ENCODE data around the gene DYSF.

Gene DYSF

DNA sequence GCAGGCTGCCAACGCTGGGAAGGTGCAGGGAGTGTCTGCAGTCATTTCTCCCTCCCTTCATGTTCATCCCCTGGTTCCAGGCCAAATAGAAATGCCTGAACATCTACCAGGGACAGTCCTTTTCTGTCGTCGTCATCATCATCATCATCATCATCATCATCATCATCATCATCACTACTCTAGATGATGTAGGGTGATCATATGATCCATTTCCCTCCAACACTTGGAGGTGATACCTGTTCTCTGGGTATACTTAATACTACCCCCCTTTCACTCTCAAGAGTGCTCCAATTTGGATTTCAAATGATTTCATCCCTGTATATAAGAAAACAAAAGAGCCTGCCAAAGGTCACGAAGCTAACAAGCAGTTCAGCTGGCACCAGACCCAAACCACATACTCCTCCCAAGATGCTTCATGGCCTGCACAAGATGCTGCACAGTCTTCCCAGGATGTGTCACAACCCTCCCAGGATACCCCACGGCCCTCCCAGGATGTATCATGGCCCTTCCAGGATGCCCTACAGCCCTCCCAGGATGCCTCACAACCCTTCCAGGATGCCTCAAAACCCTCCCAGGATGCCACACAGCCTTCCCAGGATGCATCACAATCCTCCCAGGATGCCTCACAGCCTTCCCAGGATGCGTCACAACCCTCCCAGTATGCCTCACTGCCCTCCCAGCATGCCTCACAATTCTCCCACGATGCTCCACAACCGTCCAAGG, 257.9 kb downstream of the DYSF start:
- DNase-seq (ENCODE audit: low spot score): no peak

DNA sequence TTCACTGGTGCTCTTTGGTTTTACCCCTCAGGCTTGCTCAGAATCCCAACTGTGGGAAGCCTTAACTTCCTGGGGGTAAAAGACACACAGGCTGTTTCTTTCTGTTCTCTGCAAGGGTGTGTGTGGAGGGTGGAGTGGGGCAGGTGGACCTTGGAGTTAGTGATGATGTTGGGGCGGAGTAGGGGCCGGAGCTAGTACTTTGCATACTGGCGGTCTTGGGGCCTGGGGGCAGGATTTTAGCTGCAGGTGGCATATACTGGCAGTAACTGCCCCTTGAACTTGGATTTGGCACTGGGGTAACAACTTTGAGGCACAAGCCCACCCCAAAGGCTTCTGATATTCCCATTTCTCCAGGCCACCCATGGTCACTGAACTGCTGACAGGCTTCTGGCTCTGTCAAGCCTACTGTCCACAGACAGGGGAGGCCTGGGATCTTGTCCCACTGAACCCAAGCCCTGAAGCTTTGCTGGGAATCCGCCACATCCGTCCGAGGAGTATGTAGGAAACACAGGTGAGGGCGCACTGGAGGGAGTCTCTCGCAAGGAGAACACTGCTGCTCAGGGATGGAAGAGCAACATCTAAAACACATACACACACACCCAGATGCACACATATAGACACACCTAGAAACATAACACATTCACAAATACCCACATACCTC, 258.9 kb downstream of the DYSF start:
- no peak for DNase-seq (ENCODE audit: low spot score)

DNA sequence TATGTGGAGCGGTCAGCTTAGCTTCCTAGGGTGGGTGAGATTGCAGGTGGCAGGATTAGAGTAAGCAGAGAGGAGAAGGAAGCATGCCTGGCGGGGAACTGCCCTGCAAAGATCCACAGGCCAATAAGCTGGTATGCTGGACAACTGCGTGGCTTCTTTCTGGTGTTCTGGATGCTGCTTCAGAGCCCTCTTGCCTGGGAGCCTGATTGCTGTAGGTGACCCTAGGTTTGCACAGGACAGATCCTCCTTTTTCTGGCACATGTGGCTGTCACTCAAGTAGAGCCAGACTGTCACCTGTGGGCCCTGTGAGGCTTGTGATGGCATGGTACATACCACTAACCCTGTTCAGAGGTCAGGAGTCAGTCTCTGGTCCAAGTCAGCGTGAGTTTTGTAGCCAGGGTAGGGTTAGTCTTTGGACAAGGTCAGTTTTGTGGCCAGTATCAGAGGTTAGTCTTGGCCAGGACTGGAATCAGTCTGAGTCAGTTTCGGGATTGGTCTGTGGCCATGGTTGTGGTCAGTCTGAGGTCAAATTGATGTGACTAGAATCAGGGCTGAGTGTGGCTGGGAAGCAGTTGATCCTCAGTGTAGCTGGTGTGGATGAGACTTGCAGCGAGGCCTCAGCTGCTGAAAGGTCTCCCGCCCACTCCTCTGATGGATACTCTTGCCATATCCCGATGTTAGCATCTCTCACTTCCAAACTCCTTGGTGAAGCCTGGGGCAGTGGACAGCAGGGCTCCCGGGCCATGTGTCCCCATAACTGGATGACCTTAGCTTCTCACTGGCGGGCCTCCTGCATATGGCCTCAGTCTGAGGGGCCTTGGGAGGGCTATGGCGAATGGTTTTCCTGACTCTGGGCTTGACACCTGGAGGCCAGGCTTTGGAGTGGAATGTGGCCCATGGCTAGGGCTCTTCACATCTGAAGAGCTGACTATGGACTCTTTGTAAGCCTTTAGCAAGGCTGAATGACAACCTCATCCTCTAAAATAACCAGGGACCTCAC, 260.5 kb downstream of the DYSF start:
- no peak for DNase-seq (ENCODE audit: low spot score)

DNA sequence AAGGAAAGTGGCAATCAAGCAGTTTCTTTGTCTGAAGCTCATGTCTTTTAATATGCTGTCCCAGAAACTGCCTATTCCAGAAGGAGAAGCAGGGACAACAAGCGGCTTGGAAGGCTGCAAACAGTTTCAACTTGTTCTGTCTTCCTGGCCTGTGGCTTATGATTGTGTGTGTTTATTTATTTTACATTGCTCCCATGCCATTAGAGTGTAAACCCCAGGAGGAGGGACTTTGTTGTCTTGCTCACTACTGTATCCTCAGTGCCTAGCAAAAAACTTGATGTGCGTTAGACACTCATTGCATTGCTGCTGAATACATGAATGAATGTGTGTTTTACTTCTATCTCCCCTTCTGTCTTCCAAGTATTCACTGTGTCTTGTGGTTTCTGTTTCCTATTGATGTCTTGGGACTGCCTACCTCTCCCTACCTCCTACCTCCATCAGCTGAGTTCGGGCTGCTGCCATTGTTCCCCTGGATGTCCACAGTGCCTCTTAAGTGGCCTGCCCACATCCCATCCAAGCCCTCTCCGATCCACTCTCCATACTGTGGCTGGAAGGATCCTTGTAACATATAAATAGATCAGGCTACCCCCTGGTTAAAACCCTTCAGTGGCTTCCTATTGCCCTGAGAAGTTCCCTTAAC, 261.4 kb downstream of the DYSF start:
- no peak for DNase-seq (ENCODE audit: low spot score)

DNA sequence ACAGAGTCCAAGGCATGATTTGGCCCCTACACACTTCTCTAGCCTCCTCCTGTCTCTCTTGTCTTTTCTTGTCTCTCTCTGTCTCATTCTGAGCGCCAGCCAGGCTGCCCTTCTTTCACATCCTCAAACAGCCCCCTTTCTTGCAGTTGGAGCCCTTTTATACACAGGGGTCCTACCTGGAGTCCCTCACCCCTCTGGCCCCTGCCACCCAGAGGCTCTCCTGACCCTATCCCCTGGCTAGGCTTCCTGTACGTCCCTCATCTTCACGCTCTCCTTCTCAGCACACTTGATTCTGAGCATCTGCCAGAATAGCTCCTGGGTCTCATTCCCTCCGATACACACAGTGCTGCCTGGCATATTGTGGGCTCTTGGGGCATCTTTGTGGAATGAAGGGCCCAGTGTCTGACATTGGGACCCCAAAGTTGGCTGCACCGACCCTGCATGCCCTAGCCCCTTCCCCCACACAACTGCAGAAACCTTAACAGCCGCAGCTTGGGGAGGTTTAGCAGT, 261.9 kb downstream of the DYSF start:
- DNase-seq (ENCODE audit: low spot score): no peak

DNA sequence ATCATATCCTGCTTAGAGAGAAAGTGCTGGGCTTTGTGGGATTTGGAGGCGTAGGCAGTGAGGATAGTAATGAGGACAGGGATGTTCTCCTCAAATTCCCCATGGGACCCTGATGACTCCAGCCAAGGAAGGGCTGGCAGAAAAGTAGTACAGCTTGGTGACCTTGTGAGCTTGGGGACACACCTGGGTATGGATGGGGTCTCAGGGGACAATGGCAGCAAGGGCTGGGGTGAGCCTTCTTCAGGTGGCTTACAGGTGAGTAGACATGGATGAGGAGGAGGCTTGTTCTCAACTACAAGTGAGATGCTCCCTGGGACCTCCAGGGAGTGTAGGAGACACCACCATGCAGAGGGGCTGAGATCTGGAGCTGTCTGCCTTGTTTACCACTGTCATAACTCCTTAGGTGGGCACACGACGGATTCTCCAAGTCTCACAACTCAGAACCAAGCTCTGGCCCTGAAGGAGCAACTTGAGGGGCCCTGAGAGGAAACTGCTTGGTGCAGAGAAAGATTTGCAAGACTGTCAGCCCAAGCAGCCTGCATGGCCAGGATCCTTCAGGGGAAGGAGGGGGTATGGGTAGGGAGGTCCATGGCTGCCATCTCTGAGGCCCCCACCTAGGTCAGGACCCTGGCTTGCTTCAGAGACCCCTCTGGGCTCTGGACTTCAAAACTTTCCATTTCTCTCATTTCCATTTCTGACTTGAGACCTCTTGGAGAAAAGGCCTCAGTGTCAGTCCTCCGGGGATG, 262.8 kb downstream of the DYSF start:
- no peak for DNase-seq (ENCODE audit: low spot score)

DNA sequence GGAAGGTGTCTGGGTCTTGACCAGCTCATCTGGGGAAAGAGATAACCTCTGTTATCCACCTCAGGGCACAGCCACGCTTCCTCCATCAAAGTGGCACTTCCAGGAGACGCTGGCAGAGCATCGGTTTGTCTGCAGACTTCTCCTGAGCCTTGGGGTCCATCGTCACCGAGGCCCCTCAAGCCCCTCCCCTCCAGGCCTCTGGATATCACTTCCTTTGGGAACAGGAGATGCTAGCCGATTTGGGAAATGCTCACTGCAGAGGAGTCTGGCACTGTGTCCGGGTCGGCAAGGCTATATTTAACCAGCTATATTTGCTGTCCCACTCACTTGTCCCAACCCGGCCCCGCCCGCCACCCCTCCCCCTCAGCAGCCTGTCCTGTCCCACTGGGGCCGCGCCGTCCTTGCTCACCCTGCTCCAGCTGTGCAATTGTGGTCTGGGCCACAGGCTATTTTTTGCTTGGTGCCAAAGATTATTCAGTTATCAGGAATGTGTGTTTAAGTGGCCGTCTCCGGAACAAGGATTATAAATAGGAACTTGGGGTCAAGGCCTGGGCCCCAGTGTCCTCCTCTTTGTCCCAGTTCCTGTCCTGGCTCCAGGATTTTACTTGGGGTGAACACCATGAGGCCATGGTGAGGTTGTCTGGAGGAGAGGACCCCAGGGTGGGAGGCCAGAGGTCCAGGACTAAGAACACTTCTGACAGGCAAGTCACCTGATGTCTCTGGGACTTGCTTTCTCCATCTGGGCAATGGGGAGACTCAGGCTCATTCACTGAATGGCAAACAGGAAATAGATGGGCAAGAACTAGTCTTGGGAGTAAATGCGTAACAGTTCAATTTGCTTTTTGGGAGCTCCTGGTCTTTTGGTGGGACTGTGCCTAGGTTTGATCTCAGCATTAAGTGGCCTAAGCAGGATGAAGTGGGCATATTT, 263.6 kb downstream of the DYSF start:
- no peak for DNase-seq (ENCODE audit: low spot score)

DNA sequence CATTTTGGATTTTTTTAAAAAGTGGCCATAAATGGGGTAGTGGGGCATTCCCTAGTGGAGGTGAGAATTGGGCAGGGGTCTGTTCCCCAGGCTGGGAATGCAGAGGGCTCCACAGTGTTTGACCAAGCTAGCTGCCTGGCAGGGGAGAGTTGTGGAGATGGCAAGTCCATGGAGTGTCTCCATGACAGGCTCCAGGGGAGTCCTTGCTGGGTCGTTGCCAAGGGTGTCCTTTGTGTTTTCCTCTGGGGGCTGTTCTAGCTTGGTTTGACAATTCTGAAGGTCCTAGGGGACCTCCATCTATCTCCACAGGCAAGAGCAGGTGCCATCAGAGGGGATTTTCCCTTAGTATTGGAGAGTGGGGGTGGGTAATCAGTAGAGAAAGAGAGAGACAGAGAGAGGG, 265.3 kb downstream of the DYSF start:
- no peak for DNase-seq (ENCODE audit: low spot score)

DNA sequence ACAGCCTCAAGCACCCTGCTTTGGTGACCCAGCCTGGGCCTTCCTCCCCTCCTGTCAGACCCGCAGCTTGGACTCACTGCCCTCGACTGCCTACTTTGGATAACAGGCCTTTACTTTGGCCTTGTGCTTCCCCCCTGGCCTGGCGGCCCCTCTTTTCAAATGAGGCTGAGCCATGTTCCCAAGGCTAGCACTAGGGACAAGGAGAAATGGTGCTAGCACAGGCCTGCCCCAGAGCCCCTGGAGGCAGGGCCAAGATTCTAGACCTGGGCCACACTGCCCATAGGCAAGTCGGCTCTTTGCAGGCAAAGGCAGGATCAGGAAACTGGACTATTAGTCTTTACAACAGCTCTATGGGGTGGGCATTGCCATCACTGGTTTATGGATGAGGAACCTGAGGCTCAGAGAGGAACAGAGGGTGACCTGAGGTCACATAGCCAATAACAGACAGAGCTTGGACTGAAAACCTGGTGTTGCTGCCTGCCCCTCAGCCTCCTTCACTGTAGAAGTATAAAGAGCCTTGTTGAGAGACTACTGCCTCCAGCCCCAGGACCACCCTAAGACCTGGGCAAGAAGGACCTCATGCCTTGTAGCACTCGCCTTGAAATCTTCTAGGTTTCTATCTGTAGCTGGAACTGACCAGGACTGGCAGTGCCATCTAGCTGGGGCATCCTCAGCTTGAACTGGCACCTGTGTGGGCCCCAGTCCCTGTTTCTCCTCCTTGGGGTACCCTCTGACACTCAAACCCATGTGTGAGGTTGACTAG, 266.3 kb downstream of the DYSF start:
- DNase-seq (ENCODE audit: low spot score): no peak

DNA sequence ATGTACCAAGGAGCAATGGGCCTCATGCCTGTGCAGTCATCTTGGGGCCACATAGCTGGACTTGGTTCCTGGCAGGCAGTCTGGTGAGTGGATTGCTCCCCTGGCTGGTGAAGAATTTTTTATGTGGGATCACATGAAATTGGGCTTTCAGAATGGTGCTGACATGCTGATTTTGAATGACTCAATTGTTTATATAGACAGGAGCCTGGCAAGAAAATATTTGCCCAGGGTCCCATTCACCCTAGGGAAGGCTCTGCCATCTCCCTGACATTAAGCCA, 266.9 kb downstream of the DYSF start:
- DNase-seq (ENCODE audit: low spot score): no peak

DNA sequence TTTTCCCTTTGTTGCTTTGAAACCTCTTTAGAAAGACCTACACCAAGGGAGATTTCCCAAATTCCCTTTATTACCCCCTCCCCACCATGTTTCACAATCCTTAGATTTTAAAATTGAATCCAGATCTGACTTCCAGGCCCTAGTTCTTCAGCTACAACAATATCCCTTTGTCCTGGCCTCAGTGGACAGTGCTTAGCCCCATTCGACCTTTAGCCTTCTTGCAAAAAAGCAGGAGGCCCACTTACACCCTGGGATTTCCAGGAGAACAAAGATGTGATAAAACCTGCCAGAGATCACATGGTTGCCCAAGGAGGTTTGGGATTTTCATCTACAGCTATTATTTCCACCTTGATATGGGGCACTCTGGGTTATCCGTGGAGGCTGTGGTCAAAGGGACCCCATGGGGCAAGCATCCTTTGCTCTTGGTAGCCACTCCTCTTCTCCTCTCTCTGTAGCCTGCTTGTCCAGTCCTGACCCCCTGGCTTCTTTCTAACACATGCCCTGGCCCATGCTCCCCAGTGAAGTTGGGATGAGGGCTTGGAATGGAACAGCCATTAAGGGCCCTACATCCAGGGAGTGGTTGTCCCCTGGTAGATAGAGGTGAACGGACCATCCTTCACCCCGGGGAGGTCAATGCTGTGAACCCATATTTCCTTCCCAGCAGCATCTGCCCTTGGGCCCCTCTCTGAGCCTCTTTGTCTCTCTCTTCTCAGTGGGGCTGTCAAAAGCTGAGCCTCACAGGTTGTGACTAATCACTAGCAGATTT, 267.4 kb downstream of the DYSF start:
- no peak for DNase-seq (ENCODE audit: low spot score)

DNA sequence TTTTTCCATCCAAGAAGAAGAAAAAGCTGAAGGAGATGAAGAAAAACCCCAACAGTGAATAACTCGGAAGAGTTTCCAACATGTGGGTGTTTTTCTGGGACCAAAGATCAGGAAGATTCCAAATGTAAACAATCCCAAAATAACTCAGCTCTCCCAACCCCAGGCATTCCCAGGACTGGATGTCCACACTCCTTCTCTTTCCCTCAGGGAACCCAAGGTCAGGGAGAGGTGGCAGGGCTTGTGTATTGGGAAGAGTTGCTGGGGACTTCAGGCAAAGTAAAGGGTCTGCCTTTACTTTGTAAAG, 268.0 kb downstream of the DYSF start:
- DNase-seq (ENCODE audit: low spot score): no peak

DNA sequence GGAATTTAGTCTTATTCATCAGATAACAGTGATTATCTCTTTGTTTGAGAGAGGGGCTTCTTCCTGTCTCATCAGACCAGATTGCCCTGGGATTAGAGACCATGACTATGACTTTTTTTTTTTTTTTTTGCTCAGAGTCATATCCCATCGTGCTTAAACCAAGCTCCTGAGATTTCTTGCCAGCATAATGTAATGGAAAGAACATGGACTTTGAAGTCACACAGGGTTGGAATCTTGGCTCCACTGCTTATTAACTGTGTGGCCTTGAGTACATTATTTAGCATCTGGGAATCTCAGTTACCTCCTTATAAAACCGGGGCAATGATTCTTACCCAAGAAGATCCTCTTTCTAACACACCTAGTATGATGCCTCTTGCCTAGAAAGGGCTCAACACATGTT, 268.3 kb downstream of the DYSF start:
- no peak for DNase-seq (ENCODE audit: low spot score)

DNA sequence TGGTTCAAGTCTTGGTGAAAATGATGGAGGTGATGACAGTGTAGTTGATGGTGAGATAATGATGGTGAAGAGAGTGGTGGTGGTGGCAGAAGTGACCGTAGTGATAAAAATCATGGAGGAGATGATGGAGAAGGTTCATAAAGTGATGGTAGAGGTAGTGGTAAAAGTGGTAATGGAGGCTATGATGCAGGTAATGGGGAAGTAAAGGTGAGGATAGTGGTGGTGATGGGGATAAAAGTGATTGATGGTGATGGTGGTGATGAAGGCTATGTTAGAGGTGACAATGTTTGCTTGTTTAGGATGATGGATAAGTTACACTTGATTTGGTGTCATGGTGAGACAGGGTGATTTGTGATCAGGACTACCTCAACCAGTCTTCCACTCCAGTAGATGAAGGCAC, 268.9 kb downstream of the DYSF start:
- no peak for DNase-seq (ENCODE audit: low spot score)

DNA sequence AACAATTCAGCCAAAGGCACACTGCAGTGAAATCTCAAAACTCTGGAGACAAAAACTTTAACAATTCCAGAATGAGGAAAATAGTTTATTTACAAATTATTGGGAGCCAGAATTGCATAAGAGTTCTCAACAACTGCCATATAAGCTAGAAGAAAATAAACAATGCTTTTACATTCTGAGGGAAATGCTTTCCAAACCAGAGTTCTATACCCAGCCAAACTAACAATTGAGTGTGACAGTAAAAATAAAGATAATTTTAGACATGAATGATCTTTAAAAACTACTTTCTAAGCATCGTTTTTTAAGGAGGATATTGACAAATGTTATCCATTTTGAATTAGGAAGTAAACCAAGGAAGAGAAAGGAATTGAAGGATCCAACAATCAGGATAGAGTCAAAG, 271.4 kb downstream of the DYSF start:
- no peak for DNase-seq (ENCODE audit: low spot score)

DNA sequence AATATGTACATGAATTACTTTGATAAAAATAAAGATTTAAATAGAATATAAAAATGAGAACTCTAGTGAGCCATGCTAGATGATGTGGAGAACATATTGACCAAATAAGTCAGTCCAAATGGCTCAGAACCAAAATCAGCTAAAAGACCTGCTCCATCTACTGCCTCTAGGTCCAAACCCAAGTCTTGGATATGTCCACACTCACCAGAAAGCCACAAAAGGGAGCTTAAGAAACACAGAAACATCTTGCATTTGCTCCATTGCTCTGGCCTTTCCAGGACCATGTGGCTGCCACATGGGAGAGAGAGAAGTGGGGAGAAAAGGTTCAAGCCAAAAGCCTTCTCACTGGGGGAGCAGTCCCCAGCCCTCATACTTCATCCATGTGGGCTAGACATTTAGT, 272.5 kb downstream of the DYSF start:
- DNase-seq (ENCODE audit: low spot score): no peak

DNA sequence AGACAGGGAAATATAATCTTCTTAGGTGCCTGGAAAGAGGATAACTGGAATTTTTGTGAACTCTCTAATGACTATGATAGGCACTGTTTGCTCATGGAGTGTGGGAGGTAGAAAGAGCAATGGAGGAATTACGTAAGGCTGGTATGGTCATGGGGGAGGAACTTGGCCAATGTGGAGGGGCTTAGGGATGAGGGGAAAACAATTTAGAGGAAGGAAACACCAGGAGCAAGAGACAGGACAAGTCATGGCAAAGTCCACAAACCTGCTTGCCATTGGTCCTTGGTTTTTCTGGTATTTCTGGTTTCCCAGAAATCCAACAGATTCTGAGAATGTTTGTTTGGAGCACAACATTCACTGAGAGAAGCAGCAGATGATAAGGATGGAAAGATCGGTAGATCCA, 274.2 kb downstream of the DYSF start:
- DNase-seq (ENCODE audit: low spot score): no peak

DNA sequence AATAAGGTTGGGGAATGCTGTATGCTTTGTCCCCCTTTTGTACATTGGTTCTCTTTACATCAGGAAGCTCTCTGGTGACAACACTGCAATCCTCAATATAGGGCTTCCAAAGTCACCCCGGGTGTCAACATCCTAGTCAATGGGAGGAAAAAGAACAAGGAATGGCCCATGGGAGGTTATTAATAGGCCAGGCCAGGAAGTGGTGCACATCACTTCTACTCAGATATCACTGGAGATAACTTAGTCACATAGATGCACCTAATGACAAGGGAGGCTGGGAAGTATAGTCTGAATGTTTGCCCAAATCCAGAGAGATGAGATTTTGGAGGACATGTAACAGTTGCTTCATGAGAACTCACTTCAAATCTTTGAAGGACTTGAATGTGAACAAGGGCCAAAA, 274.7 kb downstream of the DYSF start:
- DNase-seq (ENCODE audit: low spot score): no peak

DNA sequence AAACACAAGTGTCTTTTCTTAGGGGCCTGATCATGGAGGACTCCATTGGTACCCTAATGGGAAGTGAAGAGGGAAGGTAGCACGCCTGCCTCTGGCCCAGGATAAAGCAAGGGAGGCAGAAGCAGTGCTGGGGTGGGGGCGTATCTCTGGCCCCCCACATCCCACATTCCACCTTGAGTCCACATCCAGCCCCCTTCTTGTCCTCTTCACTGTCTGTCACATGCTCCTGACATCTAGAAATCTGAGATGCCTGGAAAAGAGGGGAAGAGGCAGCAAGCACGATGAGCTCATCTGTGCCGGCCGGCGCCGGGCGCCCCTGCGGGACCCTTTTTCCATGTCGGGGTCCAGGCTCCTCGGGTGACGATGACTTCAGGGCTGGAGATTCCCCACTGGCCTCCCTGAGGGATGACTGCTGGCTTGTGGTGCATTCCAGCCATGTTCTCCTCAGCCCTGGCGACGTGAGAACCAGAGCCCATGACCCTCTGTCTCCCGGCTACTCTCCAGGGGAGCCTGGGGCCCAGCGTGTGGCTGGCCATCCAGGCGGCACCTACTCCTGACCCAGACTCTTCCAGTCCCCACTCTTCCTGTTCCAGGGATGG, 277.5 kb downstream of the DYSF start:
- no peak for DNase-seq (ENCODE audit: low spot score)

Measured in hematopoietic multipotent progenitor cell treated with erythropoietin and hydrocortisone succinate and interleukin-3 and kit ligand, for 15 days (in vitro differentiated cells).